GM10266 (cell line): ENCODE results near the gene AGBL1.

ENCODE experiments used
- DNase-seq: peaks from one replicate; pipeline ENCODE4 v3.0.0; 2012; ENCODE audit errors: extremely low spot score
- TF ChIP-seq, protein P1 (sequence below): IDR thresholded peaks from 2 replicates; pipeline ENCODE4 v1.5.1; 2012; ENCODE audit warnings: mild to moderate bottlenecking, low read depth; ENCODE audit not compliant: control insufficient read depth, insufficient read depth; ENCODE audit errors: missing control alignments

AGBL1 gene

DNA sequence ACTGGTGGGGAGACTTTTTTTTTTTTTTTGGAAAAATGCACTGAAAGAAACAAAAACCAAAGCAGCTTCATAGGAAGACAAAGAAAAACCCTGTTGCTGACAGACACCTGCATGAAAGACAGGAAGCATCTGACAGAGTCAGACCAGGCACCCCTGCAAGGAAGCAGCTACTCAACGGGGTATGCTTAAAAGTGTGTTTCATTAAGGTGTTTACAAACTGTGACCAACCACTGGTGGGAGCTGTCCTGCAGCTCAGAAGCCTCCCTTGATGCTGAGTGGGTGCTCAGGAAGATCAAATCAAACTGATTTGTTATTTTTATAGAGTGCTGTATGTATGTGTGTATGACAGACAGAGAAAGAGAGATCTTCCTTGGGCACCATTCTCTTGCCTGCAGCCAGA, 34.7 kb upstream of the AGBL1 start:
- DNase-seq, result no peak
- TF ChIP-seq, protein P1, sequence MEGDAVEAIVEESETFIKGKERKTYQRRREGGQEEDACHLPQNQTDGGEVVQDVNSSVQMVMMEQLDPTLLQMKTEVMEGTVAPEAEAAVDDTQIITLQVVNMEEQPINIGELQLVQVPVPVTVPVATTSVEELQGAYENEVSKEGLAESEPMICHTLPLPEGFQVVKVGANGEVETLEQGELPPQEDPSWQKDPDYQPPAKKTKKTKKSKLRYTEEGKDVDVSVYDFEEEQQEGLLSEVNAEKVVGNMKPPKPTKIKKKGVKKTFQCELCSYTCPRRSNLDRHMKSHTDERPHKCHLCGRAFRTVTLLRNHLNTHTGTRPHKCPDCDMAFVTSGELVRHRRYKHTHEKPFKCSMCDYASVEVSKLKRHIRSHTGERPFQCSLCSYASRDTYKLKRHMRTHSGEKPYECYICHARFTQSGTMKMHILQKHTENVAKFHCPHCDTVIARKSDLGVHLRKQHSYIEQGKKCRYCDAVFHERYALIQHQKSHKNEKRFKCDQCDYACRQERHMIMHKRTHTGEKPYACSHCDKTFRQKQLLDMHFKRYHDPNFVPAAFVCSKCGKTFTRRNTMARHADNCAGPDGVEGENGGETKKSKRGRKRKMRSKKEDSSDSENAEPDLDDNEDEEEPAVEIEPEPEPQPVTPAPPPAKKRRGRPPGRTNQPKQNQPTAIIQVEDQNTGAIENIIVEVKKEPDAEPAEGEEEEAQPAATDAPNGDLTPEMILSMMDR, result no peak

DNA sequence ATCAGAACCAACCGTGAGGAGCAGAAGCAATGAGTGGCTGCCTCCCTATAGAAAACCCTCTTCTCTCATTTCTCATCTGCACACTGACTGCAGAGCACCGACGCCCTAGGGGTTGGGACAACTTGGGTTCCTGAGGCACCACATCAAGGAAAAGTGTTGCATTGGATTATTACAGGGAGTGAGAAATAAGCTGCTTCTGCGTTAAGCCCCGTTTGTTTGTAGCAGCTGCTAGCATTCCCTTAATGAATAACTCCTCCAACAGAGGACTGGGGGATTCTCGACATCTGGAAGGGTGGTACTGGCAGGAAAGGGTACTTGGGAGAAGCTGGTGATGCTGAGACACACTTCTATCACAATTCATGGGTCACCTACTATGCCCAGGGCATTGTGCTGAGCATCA, 25.3 kb upstream of the AGBL1 start:
- TF ChIP-seq, protein P1, result no peak
- no peak for DNase-seq

DNA sequence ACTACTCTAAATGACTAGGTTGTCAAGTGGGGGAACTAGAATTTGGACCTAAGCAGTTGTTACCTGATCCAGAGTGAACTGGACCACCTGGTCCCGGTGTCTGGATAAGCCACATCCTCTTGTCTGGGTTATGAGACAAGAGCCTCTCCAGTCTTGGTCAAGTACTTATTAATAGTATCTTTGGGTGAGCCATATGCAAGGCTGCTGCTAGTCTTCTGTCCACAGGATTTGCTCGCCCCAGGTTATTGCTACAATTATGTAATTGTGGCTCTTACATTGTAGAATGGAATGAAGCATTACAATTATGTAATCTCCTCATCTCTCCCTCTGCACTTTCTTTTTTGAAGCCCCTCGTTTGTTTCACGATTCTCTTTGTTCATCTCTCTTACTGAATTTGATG, 24.0 kb upstream of the AGBL1 start:
- TF ChIP-seq, protein P1, result no peak
- no peak for DNase-seq

DNA sequence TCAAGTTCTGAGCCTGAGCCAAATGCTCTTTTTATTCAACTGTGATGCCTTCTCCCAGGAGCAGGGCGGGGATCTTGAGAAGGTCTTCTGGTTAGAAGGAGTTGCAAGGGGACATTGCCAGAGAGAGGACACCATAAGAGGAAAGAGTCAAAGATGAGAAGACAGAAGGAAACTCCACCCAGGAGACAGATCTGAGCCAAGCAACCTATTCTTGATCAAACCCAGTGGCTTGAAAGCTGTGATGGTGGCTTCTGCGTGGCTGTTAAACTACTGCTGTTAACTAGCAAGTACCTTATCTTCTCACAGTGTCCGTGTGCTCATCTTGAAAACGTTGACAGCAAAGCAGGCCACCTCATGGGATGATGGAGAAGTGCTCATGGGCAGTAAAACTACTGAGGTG, 19.8 kb upstream of the AGBL1 start:
- DNase-seq, result no peak
- TF ChIP-seq, protein P1, result no peak

DNA sequence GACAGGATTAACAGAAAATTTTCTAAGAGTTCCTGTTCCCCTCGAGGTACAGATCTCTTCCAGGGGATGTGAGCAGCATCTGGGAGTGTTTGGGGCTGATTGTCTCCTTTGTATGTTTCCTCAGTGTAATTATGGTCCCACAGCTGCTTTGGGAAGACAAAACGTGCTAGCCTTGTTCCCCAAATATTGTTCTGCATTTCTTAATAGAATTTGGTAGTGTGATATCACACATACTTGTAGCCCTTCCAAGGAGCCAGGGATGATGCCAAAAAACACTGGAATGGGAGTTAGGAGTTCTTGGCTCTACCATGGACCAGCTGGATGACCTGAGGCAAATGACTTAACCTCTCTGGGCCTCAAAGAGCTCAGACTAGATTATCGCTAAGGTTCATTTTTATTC, 19.0 kb upstream of the AGBL1 start:
- no peak for DNase-seq
- TF ChIP-seq, protein P1, result no peak

DNA sequence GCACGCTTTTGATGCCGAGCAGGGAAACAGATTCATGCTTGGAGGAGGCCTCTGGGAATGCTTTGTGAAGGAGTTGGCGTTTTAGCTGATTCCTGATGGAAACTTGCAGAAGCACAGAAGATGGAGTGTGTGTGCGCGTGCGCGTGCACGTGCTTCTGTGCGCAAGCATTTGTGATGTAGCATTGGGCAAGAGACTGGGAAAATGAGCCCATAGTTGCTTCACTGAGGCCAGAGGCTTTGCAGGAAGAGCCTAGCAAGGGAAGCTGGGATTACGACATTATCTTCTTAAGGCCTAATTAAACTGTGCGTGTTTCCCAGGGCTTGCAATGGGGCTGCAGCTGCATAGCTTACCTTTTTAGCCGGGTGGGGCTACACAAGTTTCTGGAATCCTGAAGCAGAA, 18.1 kb upstream of the AGBL1 start:
- DNase-seq, result no peak
- TF ChIP-seq, protein P1, result no peak

DNA sequence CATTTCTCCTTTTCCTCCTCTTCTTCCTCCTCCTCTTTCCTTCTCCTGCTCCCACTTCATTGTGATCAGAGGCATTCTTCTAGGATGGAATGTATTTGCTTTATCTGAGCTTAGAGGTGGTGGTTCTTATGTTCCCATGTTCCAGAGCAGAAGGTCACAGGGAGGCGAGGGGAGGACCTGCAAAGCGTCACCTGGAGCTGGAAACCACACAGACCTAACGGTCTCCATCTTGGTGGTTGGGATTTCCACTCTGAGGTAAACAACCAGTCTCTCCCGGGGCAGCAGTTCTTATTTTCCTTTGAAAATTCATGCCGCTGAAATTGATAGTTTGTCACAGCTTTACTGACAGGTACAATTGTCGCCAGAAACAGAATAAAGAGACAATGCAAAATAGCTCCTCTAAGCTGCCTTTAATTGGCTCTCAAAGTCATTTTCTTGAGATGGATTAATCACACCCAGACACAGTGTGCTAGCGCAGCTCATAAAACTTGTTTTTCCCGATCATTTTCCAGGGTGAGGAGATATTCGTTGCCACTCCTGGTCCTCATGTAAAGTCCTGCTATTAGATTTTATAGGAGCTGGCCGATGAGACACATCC, 16.9 kb upstream of the AGBL1 start:
- DNase-seq, result no peak
- TF ChIP-seq, protein P1, result no peak
